Erythroblast (primary cell): ENCODE data around the gene GRHL3.

Experiments used
- GATA1 ChIP-seq: IDR thresholded peaks from 2 replicates; pipeline ENCODE4 v1.6.1; 2011; ENCODE audit warnings: low read depth, mild to moderate bottlenecking, control low read depth, low read length, moderate library complexity
- POLR2A ChIP-seq: IDR thresholded peaks from 2 replicates; pipeline ENCODE4 v1.6.1; 2011; ENCODE audit warnings: mild to moderate bottlenecking, low read length

DNA sequence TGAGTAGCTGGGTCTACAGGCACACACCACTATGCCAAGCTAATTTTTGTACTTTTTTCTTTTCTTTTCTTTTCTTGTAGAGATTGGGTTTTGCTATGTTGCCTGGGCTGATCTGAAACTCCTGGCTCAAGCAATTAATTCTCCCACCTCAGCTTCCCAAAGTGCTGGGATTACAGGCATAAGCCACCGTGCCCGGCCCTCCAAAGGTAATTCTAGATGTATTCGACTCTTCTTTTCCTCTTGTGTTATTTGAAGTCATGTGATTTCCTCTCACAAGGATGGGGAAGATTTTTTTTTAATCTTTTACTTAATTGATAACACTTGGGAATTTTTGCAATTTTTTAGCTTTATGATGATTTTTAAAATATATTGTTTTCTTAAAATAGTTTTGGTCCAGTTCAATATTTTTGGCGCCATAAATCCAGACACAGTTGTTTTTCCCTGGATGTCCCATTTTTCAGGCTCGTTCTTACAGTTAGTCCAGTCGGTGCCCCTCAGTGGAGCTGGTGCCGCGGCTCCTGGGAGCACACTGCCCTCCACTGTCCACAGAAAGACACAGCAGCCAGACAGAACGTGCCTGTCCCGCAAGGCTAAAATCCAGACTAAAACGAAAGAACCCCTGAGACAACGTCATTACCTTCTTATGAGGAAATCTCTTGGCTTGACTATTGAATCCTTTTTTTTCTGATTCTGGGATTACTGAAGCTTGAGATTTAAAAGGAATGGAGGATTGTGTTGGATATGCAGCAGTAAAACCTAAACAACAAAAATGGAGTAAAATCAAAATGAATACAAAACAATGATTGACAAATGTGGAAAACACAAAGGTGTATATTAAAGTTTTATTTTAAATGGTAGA lies 72.0 kb downstream of the GRHL3 start:
- TF ChIP-seq POLR2A (no peak), GATA1 (no peak)
